HepG2 (cell line): ENCODE results near the gene USP28. TPM values are rescaled to one million over a fixed set of nuclear protein-coding genes. Genes with fewer than 3 reads are reported as not detected.

Experiments used
- ATAC-seq: fragments of 200-7000 bp; cut with Tn5 transposase; 3 replicates; pipeline ENCODE4 v1.9.1; 2020; ENCODE audit warnings: mild to moderate bottlenecking, moderate library complexity
- BruUV-seq: library from RNA; stranded (reverse); fragments of 400-500 nt; replicated peaks from 2 replicates; lab custom pipeline; 2021; lab: Mats Ljungman, UMichigan
- CTCF ChIA-PET: fragments of 300-600 bp; formaldehyde crosslinking; extraction: SDS; loops from one replicate; lab custom pipeline; 2021; ENCODE audit warnings: low total read pairs, inconsistent platforms, low intra/inter-chr PET ratio; lab: Yijun Ruan, JAX
- POLR2A ChIA-PET: fragments of 350-600 bp; sonication (Branson Sonifier 250); formaldehyde crosslinking; loops from one replicate; lab custom pipeline; 2020; ENCODE audit warnings: antibody characterized with exemption, inconsistent platforms; lab: Yijun Ruan, JAX
- DNase-seq: peaks from one replicate; pipeline ENCODE4 v3.0.0-alpha.2; 2015; ENCODE audit warnings: low spot score
- FAIRE-seq: peaks from 3 replicates; lab custom pipeline; 2011; peaks lifted over from hg19 to GRCh38; lab: Jason Lieb, UNC
- H2AFZ ChIP-seq: one replicate; pipeline ENCODE4 v1.6.1; 2011; ENCODE audit warnings: low read length, inconsistent platforms
- H3K27ac ChIP-seq: fragments of 300-600 bp; 3 replicates; pipeline ENCODE4 v1.8.0; 2011; ENCODE audit warnings: mixed run types, mild to moderate bottlenecking, mixed read lengths, low read length, inconsistent platforms; ENCODE audit not compliant: insufficient read depth; ENCODE audit errors: extremely low read length
- H3K27me3 ChIP-seq, 2 experiments: fragments of 200-600 bp in 1 of 2; 2 replicates in 1 of 2; 3 replicates in 1 of 2; pipeline versions ENCODE4 v1.6.0 to v1.8.0; 2011; ENCODE audit warnings: low read length in 2 of 2, mild to moderate bottlenecking in 2 of 2, moderate library complexity in 2 of 2, inconsistent platforms in 1 of 2; ENCODE audit not compliant: insufficient read depth in 2 of 2, control insufficient read depth in 1 of 2
- H3K36me3 ChIP-seq, 2 experiments: fragments of 200-600 bp in 1 of 2; replicated peaks in 1 of 2; 2 replicates in 1 of 2; 3 replicates in 1 of 2; pipeline versions ENCODE4 v1.5.1 to v1.8.0; 2011; ENCODE audit warnings: low read length in 2 of 2, inconsistent platforms in 1 of 2; ENCODE audit not compliant: insufficient read depth in 2 of 2, control insufficient read depth in 1 of 2
- H3K4me1 ChIP-seq: 2 replicates; pipeline ENCODE4 v1.5.1; 2012; ENCODE audit warnings: low read length, inconsistent platforms; ENCODE audit not compliant: insufficient read depth
- H3K4me2 ChIP-seq: 2 replicates; pipeline ENCODE4 v1.6.0; 2011; ENCODE audit warnings: low read depth, low read length, inconsistent platforms
- H3K4me3 ChIP-seq, 3 experiments: fragments of 200-600 bp in 1 of 3; sonication (generic), shearing (Covaris generic) in 1 of 3; replicated peaks in 1 of 3; 2 replicates each; pipeline ENCODE4 v1.5.1; 2011 to 2016; ENCODE audit warnings: low read length in 3 of 3, inconsistent platforms in 2 of 3, low read depth in 2 of 3, mild to moderate bottlenecking in 2 of 3, control low read depth in 1 of 3, mixed read lengths in 1 of 3; ENCODE audit not compliant: insufficient read depth in 1 of 3
- H3K79me2 ChIP-seq: one replicate; pipeline ENCODE4 v1.6.1; 2011; ENCODE audit warnings: low read length, inconsistent platforms; ENCODE audit not compliant: insufficient read depth
- H3K9ac ChIP-seq: 2 replicates; pipeline ENCODE4 v1.6.0; 2011; ENCODE audit warnings: mild to moderate bottlenecking, low read depth, low read length, inconsistent platforms; ENCODE audit not compliant: insufficient read depth
- H3K9me3 ChIP-seq: 2 replicates; pipeline ENCODE4 v1.5.1; 2012; ENCODE audit warnings: mild to moderate bottlenecking, low read length
- H4K20me1 ChIP-seq: 2 replicates; pipeline ENCODE4 v1.6.0; 2011; ENCODE audit warnings: inconsistent platforms, mild to moderate bottlenecking, low read length, moderate library complexity; ENCODE audit not compliant: insufficient read depth
- AFF4 ChIP-seq: sonication (generic); formaldehyde crosslinking; IDR thresholded peaks from 2 replicates; pipeline ENCODE4 v1.4.0; 2020; ENCODE audit warnings: missing genetic modification reagents
- CEBPB ChIP-seq: IDR thresholded peaks from 2 replicates; pipeline ENCODE4 v1.6.1; 2011; ENCODE audit warnings: low read depth, low read length, improper control_type of control experiment, borderline replicate concordance
- FOSL2 ChIP-seq: sonication (generic); formaldehyde crosslinking; IDR thresholded peaks from 2 replicates; pipeline ENCODE4 v1.4.0; 2020; ENCODE audit warnings: missing genetic modification reagents
- FOXA3 ChIP-seq: IDR thresholded peaks from 2 replicates; pipeline ENCODE4 v1.6.1; 2016; ENCODE audit warnings: missing genetic modification reagents, missing compliant biosample characterization
- ZKSCAN1 ChIP-seq: fragments of 150-350 bp; IDR thresholded peaks from 2 replicates; pipeline ENCODE4 v1.6.1; 2014; ENCODE audit warnings: low read length
- ZNF121 ChIP-seq: sonication (generic); formaldehyde crosslinking; IDR thresholded peaks from 2 replicates; pipeline ENCODE4 v1.5.0; 2020; ENCODE audit warnings: mild to moderate bottlenecking, missing genetic modification reagents
- ZNF431 ChIP-seq: sonication (generic); formaldehyde crosslinking; IDR thresholded peaks from 2 replicates; pipeline ENCODE4 v1.9.0; 2022; ENCODE audit warnings: missing genetic modification reagents, low read depth, mild to moderate bottlenecking, borderline replicate concordance
- ZNF451 ChIP-seq: sonication (generic); formaldehyde crosslinking; IDR thresholded peaks from 2 replicates; pipeline ENCODE4 v1.5.0; 2020; ENCODE audit warnings: mild to moderate bottlenecking, missing genetic modification reagents
- WGBS: methylation state at CpG from one replicate; pipeline ENCODE4 v1.1.6; 2017; ENCODE audit warnings: low lambda C conversion rate; 5-methylcytosine and 5-hydroxymethylcytosine counted together
- in situ Hi-C: cut with HindIII; loops from 2 replicates; pipeline ENCODE4 v1.10.0; 2017; ENCODE audit warnings: low pct_unique_long_range_greater_than_20kb; ENCODE audit not compliant: extremely low pct_ligation_motif_present
- intact Hi-C: fragments of 100-400 bp; cut with micrococcal nuclease; formaldehyde crosslinking; loops from one replicate; pipeline ENCODE4 v1.10.0; 2022; ENCODE audit not compliant: unreplicated experiment
- polyA plus RNA-seq, 8 experiments: library from polyadenylated mRNA; depleted of rRNA in 3 of 8; stranded (reverse) in 7 of 8; unstranded in 1 of 8; fragments of >200 nt; fragmentation: Illumina TruSeq in 4 of 8; extraction: Trizol in 4 of 8; gene quantifications; 2 replicates each; pipeline versions ENCODE4 v1.2.1 to v1.2.3, GENCODE V29; 2011 to 2016; ENCODE audit warnings: low read depth in 4 of 8, missing spikeins in 1 of 8, mixed read lengths in 1 of 8; ENCODE audit not compliant: insufficient read depth in 1 of 8
- total RNA-seq, 5 experiments: library from RNA; depleted of rRNA; stranded (reverse); fragments of >200 nt; fragmentation: Illumina TruSeq; extraction: Trizol; gene quantifications; 2 replicates each; pipeline ENCODE4 v1.2.3, GENCODE V29; 2016; ENCODE audit warnings: low read depth in 1 of 5

USP28 gene
- total and polyA plus RNA-seq, 2 of the 13 experiments (the other 11 are each of a cell fraction or from before 2014, with no cell fraction given): 29.6 to 34.3 TPM

- Histone ChIP-seq H3K9ac (no peak overlapping the region), H3K27me3 (no peaks in the 10 kb centered on the region; a peak in 1 of 5 replicates), H4K20me1 (no peaks in the 10 kb centered on the region), H3K9me3 (no peaks in the 10 kb centered on the region), H3K79me2 (peaks cover 4% of the 10 kb centered on the region), H3K4me2 (peak overlapping the region; percentile 89), H3K4me1 (peaks cover 55% of the 10 kb centered on the region), H3K36me3 (no peaks in the 10 kb centered on the region), H2AFZ (no peak overlapping the region), H3K27ac (no peak overlapping the region), H3K4me3 (peak overlapping the region in 1 of 3 experiments; percentile 74; a peak in 1 of 6 replicates)
- intact Hi-C loops: no loop called here
- TF ChIP-seq AFF4 (no peak), FOSL2 (peak; percentile 35), ZNF121 (CRISPR knock-in tag) (peak; percentile 37; the same call in 1 of the 2 replicates), FOXA3 (0 out of 2 replicates have a peak, but pooled peaks have one; percentile 13), ZKSCAN1 (peak; percentile 52; the same call in 1 of the 2 replicates), ZNF451 (no peak), ZNF431 (CRISPR knock-in tag) (no peak), CEBPB (0 out of 2 replicates have a peak, but pooled peaks have one; percentile 0)
- no peak for FAIRE-seq
- 98% methylated on average over 8 of the region's 8 CpGs for WGBS
- in situ Hi-C loops: no loop called here
- ChIA-PET CTCF (no interaction called here), POLR2A (interaction anchor here (0.9 kb wide), 1 partner anchor 19 kb away, joined by 3 read pairs; no protein-coding TSS in a partner anchor)
- no TSS peak for BruUV-seq
- ATAC-seq: no peak
- no peak for DNase-seq
These were observed 1.7 kb upstream of the USP28 start for GRCh38 chr11:113876798-113877669.
